ENCODE measurements around the gene NELL2.

Gene NELL2

GRCh38 chr12:44780221-44780790 lies 95.8 kb downstream of the NELL2 start:
- TF ChIP-seq CTCF (IDR thresholded peaks at IDR 0.05; ENCODE audit: control insufficient read depth, extremely low read depth, insufficient read depth) = no peak
- no peak overlapping the region for H3K4me3 ChIP-seq (ENCODE audit: low read depth, low read length)

GRCh38 chr12:44779766-44780165 lies 96.3 kb downstream of the NELL2 start:
- DNase-seq (ENCODE audit: low read depth) = no peak
- H3K4me3 ChIP-seq (ENCODE audit: low read depth, low read length) = no peak overlapping the region
- no peak for TF ChIP-seq CTCF (IDR thresholded peaks at IDR 0.05; ENCODE audit: control insufficient read depth, extremely low read depth, insufficient read depth)

More at GRCh38 chr12:44780221-44780790, 95.8 kb downstream of the NELL2 start:
- no peak for DNase-seq (ENCODE audit: low read depth)

- no peak overlapping the region for H3K4me3 ChIP-seq (ENCODE audit: low read depth, low read length)
- DNase-seq (ENCODE audit: low read depth) = no peak
- TF ChIP-seq CTCF (IDR thresholded peaks at IDR 0.05; ENCODE audit: control insufficient read depth, extremely low read depth, insufficient read depth) = no peak
These were observed 97.3 kb downstream of the NELL2 start for GRCh38 chr12:44778863-44779262.

- H3K4me3 ChIP-seq (ENCODE audit: low read depth, low read length) = no peak overlapping the region
- DNase-seq (ENCODE audit: low read depth) = no peak
- TF ChIP-seq CTCF (IDR thresholded peaks at IDR 0.05; ENCODE audit: control insufficient read depth, extremely low read depth, insufficient read depth) = no peak
These were observed 99.1 kb downstream of the NELL2 start for GRCh38 chr12:44777044-44777443.

- no peak for TF ChIP-seq CTCF (IDR thresholded peaks at IDR 0.05; ENCODE audit: control insufficient read depth, extremely low read depth, insufficient read depth)
- no peak overlapping the region for H3K4me3 ChIP-seq (ENCODE audit: low read depth, low read length)
- DNase-seq (ENCODE audit: low read depth) = no peak
These were observed 100.2 kb downstream of the NELL2 start for GRCh38 chr12:44775901-44776300.

GRCh38 chr12:44774815-44775411 lies 101.2 kb downstream of the NELL2 start:
- H3K4me3 ChIP-seq (ENCODE audit: low read depth, low read length) = no peak overlapping the region
- DNase-seq (ENCODE audit: low read depth) = no peak
- TF ChIP-seq CTCF (IDR thresholded peaks at IDR 0.05; ENCODE audit: control insufficient read depth, extremely low read depth, insufficient read depth) = peak; percentile 79

All from LNCaP clone FGC (cell line).